UCSD-AML1 (cell line): ENCODE data around the gene DRAXIN.

ENCODE experiments used
- DNase-seq: peaks from one replicate; lab custom pipeline; 2025; ENCODE audit not compliant: unreplicated experiment; lab: John Stamatoyannopoulos, UW

The DRAXIN gene

DNA sequence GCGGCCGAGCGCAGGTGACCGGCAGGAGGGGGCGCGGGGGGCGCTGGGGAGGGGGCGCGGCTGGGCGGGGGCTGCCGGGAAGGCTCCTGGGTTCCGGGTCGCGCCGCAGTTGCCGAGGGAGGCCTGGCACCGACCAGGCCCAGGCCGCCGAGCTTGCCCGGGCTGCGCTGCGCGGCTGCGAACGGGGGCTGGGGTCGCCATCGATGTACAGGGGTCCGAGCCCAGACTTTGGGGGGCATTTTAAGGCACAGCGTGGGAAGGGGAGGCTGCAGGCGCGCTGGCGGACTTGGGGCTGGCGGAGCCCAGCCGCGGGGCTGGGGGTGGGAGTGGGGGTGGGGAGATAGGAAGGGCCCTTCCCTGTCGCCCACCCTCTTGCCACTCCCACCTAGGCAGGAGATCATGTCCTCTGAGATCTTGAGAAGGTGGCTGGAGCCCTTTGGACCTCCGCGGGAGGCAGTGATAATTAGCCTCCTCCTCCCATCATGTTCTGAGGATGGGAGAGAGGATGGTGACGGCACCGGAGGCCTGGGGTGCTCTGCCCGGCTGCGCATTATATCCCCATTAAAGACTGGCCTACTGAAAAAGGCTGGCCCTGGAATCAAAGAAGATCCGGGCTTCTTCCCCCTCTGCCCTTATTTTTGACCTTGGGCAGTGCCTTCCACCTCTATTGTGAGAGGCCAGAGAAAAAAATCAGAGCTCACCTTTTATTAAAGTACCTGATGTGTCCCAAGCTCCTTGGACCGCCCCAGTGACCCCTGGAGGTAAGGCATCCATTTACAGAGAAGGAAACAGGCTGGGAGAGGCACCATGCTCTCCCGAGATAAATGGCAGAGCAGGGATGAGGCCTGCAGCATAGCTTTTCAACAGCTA, 36.3 kb upstream of the DRAXIN start:
- no peak for DNase-seq

- no peak for DNase-seq
These were observed 33.9 kb upstream of the DRAXIN start for GRCh38 chr1:11657654-11658053.

DNA sequence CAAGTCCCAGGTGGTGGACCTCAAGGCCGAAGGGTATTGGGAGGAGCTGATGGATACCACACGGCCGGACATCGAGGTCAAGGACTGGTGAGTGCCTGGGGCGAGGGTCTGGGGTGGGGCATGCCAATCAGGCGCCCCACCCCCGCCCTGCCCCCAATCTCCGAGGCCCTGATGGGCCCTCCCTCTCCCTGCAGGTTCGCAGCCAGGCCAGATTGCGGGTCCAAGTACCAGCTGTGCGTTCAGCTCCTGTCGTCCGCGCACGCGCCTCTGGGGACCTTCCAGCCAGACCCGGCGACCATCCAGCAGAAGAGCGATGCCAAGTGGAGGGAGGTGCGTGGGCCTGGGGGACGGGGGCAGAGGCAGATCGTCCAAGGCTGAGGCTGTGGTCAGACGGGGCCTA, 33.0 kb upstream of the DRAXIN start:
- DNase-seq = no peak

GRCh38 chr1:11659748-11660147, 31.8 kb upstream of the DRAXIN start:
- DNase-seq = no peak

DNA sequence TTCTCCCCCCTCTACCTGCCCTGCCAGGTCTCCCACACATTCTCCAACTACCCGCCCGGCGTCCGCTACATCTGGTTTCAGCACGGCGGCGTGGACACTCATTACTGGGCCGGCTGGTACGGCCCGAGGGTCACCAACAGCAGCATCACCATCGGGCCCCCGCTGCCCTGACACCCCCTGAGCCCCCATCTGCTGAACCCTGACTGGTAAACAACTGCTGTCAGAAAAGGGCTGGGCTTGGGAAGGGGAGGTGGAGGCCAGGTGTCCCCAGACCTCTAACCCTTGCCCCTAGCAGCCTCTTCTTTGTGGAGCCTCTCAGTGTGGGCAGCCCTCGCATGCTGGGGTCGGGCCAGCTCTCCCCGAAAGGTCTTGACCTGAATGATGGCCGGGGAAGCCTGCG, 30.4 kb upstream of the DRAXIN start:
- DNase-seq = no peak

GRCh38 chr1:11664336-11665065, 27.0 kb upstream of the DRAXIN start:
- DNase-seq = peak; percentile 57

DNA sequence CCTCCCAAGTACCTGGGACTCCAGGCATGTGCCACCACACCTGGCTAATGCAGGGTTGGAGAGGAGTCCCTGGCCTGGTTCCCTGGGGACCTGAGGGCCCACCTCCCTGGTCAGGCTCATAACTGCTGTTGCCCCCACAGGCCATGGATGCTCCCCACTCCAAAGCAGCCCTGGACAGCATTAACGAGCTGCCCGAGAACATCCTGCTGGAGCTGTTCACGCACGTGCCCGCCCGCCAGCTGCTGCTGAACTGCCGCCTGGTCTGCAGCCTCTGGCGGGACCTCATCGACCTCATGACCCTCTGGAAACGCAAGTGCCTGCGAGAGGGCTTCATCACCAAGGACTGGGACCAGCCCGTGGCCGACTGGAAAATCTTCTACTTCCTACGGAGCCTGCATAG, 23.0 kb upstream of the DRAXIN start:
- DNase-seq = no peak

- DNase-seq = no peak
These were observed 20.8 kb upstream of the DRAXIN start for GRCh38 chr1:11670747-11671146.

DNA sequence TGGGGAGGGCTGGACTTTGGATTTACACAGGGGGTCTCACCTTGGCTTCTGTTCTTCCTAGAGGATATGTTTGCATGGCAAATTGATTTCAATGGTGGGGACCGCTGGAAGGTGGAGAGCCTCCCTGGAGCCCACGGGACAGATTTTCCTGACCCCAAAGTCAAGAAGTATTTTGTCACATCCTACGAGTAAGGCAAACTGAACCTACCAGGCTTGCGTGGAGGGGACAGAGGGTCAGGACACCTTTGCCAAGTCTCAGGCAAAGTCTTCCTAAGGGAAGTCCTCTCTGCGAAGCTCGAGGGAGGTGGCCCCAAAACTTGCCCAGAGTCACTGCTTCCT, 20.3 kb upstream of the DRAXIN start:
- DNase-seq = no peak

DNA sequence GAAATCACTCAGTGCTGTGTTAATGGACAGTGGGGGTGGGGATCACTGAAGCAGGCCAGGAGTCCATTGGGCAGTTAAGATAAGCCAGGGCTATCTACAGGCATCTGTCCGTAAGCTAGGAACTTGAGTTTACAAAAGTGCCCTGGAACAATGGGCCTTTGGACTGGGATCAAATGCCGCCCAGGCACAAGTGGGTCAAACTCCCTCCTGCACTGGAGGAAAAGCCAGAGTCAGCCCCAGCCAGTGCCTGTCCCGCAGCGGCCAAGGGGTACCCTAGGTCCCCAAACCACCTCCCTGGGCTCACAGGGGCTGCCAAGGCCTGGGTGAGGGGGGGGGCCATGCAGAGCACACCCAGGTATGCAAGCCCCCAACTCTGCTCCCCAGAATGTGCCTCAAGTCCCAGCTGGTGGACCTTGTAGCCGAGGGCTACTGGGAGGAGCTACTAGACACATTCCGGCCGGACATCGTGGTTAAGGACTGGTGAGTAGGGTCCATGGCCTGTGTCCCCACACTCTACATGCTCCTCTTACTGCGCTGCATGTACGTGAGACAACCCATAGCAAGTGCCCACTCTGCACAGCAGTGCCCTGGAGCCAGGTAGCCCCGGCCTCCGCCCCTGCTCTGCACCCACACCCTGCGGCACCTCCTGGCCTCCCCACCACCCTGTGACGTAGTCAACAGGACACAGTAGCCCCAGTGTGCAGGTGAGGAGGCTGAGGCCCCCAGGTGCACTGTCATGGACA, 19.8 kb upstream of the DRAXIN start:
- DNase-seq = no peak

GRCh38 chr1:11673089-11673769, 18.3 kb upstream of the DRAXIN start:
- no peak for DNase-seq

DNA sequence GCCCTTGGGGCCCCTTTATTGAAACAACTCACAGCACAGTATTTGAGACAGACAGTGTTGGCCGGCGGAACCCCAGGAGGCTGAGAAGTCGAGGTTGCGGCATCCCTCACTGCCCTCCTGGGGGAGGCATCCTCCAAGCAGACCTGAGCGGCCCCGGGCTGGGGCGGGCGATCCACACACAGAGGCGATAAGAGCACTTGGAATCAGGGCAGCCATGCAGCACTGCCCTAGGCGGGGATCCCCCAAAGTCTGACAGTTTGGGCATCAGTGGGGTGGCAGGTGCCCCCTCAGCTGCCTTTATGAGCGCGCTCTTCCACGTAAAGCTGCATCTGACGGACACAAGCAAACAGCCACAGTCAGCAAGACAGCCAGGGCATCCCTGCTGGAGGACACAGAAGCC, 17.0 kb upstream of the DRAXIN start:
- DNase-seq = no peak

- no peak for DNase-seq
These were observed 16.2 kb upstream of the DRAXIN start for GRCh38 chr1:11675325-11675724.

DNA sequence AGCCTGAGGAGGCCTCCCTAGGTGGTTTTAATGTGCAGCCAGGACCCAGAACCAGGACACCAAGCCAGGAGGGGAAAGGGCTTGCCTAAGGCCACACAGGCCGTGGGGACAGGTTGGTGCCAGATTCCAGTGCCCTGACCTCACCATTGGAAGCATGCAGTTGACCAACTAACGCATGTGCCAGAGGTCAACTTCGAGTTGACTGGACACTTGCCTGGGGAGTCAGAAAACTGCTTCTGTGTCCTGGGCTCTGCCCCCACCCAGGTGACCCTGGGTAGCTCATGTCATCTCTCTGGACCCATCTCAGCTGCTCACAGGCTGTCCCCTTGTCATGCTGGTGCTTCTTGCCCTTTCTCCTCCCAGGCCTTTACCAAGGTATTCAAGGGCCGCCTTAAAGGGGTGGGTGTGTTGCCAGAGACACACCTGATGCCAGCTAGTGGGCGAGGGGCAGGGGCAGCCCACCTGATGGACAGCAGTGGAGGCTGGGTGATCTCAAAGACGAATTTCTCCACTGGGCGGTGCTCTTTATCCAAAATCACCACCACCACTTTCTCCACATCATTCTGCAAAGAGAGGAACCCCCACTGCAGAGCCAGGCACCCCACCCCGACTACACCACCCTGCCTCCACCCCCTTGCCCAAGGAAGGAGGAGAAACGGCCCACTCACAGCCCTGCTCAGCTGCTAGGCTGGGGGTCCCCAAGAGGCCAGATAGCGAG, 15.0 kb upstream of the DRAXIN start:
- DNase-seq = no peak

GRCh38 chr1:11678442-11678841, 13.1 kb upstream of the DRAXIN start:
- DNase-seq = no peak

DNA sequence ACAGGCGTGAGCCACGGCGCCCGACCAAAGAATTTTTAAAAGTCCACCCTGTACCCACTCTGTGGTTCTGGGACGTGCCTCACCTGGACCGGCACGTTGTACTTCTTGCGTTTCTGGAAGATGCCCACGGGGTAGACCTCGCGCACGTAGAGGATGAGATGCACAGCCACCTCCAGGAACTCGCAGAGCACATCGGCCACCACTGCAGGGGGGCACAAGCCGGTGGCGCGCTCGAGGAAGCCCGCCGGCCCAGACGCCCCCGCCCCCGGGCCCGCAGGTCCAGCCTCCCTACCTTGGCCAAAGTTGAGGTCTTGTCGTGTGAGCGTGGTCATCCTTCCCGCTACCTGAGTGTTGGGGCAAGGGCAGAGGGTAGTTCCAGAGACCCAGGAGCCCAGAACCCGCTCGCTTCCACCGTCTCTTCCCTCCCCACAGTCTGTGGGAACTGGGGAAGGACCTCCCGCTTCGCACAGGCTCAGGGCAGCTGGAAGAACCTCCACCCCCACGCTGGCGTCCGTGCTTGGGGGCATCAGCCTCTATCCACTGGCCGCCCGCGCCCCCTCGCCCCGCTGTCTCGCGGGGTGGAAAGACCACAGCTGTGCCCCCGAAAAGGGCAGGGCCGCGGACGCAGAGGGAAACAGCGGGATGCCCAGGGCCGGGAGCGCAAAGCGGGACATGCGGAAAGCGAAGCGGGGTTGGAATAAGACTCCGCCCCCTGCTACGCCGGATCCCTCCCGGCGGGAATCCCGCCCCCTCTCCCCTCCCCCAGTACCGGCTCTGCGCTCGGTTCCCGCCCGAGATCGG, 11.0 kb upstream of the DRAXIN start:
- DNase-seq = no peak

- DNase-seq = peak; percentile 88
These were observed 10.3 kb upstream of the DRAXIN start, which contains the start of gene MAD2L2 for GRCh38 chr1:11681071-11681771. MAD2L2 (minus strand) TSS chr1:11681148; CDS start chr1:11680601, 547 bp downstream.

DNA sequence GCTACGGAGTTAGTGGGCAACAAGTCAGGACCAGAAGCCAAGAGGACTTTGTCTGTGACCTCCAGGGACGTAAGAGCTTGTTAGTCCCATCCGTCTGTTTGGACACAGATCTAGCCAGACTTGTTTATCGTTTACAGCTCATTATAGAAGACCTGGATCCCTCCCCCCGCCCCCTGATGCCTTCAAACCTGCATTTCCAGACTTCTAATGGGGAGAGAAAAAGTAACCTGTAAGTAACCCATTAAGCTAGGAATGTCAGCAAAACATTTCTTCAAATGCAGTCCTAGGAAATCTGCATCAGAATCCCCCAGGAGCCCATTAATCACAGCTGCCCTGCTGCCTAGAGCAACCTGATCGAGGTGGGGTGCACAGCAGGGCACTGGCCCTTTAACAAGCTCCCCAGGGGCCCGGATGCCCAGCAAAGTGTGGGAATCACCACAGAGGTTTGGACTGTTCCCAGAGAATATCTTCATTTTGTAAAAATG, 9.2 kb upstream of the DRAXIN start:
- no peak for DNase-seq

DNA sequence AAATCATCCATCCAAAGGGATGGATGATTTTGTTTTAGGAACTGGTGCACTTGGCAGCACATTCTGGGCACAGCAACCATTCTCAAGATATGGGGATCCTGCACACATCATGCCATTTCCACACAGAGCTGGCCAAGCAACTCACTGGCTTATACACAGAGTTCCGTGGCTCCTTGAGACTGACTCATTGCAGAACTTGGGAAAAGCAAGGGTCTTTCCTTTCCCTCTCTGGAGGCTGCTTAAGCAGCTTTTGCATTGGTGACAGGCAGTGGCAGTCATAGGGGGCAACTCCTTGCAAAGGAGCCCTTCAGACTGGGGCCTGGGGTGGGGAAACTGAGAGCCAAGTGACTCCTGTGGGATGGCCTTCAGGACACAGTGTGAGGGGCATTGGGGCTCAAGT, 8.7 kb upstream of the DRAXIN start:
- no peak for DNase-seq
